ENCODE measurements around the gene DHRSX.

DNA sequence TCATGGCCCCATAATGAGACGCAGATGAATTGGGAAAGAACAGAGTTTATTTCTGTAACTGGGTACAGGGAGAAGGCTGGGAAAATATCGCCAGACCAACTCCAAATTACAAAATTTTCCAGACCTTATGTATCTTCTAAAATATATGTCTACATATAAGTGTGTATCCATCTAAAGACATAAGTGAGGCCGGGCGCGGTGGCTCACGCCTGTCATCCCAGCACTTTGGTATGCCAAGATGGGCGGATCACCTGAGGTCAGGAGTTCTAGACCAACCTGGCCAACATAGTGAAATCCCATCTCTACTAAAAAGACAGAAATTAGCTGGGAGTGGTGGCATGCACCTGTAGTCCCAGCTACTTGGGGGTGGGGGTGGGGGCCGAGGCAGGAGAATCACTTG, 11.7 kb upstream of the DHRSX start:
- no peak for TF ChIP-seq POLR2A (IDR thresholded peaks at IDR 0.05)
- TF ChIP-seq CTCF (IDR thresholded peaks at IDR 0.05) = no peak
